Skeletal muscle satellite cell (primary cell): ENCODE results near the gene NEK2.
"Not testable (repeated sequence)": the region's sequence is repeated elsewhere in the genome, so short reads cannot be mapped to it uniquely, and the experiment has no call there.

Experiments
- H3K27me3 ChIP-seq: 2 replicates; pipeline ENCODE4 v1.7.0; 2013; ENCODE audit warnings: low read length; ENCODE audit not compliant: control insufficient read depth, insufficient read depth
- H3K36me3 ChIP-seq: 2 replicates; pipeline ENCODE4 v1.7.0; 2013; ENCODE audit warnings: mild to moderate bottlenecking, control low read depth, low read length; ENCODE audit not compliant: insufficient read depth
- H3K4me1 ChIP-seq: 2 replicates; pipeline ENCODE4 v1.7.0; 2013; ENCODE audit warnings: low read length; ENCODE audit not compliant: control insufficient read depth, insufficient read depth
- H3K4me2 ChIP-seq: 2 replicates; pipeline ENCODE4 v1.7.0; 2013; ENCODE audit warnings: mild to moderate bottlenecking, low read length
- H3K4me3 ChIP-seq: 2 replicates; pipeline ENCODE4 v1.7.0; 2013; ENCODE audit warnings: low read length
- H3K9ac ChIP-seq: 2 replicates; pipeline ENCODE4 v1.7.0; 2013; ENCODE audit warnings: mild to moderate bottlenecking, low read depth, low read length, moderate library complexity
- H3K9me3 ChIP-seq: replicated peaks from 2 replicates; pipeline ENCODE4 v1.7.0; 2013; ENCODE audit warnings: mild to moderate bottlenecking, control low read depth, low read length

The NEK2 gene

GRCh38 chr1:211645601-211646000, 29.8 kb downstream of the NEK2 start:
- H3K4me3 ChIP-seq, H3K36me3 ChIP-seq, H3K27me3 ChIP-seq, H3K4me2 ChIP-seq, H3K9me3 ChIP-seq, H3K9ac ChIP-seq: not testable (repeated sequence)
- H3K4me1 ChIP-seq, result peaks cover 11% of the 10 kb centered on the region

GRCh38 chr1:211644653-211645052, 30.8 kb downstream of the NEK2 start:
- Histone ChIP-seq H3K4me3 (no peak overlapping the region), H3K9ac (no peak overlapping the region), H3K4me1 (peaks cover 18% of the 10 kb centered on the region), H3K4me2 (no peak overlapping the region), H3K27me3 (no peaks in the 10 kb centered on the region), H3K36me3 (no peaks in the 10 kb centered on the region), H3K9me3 (no peaks in the 10 kb centered on the region)

DNA sequence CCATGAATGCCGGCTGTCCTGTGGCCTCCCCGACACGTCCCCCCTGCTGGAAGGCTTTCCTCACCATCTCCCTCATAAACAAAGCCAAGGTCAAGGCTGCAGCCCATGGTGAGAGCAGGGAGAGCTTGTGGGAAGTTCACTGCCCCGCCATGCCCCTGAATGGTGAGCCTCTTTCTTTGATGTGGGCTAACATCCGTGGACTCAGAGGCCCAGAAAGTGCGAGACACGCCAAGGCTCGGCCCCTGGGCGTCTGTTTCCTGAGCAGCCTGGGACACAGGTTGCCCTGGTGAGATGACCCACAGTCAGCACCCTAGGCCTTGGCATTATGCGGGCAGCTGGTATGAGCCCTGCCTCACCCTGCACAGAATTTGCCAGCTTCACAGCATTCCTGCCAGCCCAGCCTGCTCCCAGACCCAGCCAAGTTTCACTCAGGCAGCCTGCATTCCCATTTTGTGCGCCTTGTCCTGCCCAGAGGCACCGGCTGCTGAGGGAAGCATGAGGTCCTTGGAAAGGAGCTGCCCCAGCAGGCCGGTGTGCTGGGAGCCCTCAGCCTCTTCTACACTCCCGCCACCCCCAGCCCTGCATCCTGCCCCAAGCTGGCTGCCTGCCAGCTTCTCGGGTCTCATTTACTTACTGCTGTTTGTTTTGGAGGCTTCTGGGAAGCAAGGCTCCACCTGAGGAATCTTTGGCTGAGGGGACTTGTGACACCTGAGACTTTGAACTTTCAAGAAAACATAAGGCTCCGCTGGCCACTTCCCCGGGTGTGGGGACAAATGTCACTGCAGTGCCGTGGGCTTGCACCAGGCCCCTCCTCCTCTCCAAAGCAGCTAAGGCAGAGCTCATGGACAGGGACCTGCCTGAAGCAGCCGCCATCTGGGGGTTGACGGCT, 31.9 kb downstream of the NEK2 start:
- Histone ChIP-seq H3K4me1 (peaks cover 28% of the 10 kb centered on the region), H3K4me3 (no peak overlapping the region), H3K9me3 (no peaks in the 10 kb centered on the region), H3K9ac (peak overlapping the region; percentile 31), H3K27me3 (no peaks in the 10 kb centered on the region), H3K4me2 (peak overlapping the region; percentile 7), H3K36me3 (no peaks in the 10 kb centered on the region)

GRCh38 chr1:211642870-211643269, 32.6 kb downstream of the NEK2 start:
- Histone ChIP-seq H3K27me3 (no peaks in the 10 kb centered on the region), H3K9ac (peak overlapping the region; percentile 31), H3K4me2 (no peak overlapping the region), H3K9me3 (no peaks in the 10 kb centered on the region), H3K36me3 (no peaks in the 10 kb centered on the region), H3K4me3 (no peak overlapping the region), H3K4me1 (peaks cover 31% of the 10 kb centered on the region)

DNA sequence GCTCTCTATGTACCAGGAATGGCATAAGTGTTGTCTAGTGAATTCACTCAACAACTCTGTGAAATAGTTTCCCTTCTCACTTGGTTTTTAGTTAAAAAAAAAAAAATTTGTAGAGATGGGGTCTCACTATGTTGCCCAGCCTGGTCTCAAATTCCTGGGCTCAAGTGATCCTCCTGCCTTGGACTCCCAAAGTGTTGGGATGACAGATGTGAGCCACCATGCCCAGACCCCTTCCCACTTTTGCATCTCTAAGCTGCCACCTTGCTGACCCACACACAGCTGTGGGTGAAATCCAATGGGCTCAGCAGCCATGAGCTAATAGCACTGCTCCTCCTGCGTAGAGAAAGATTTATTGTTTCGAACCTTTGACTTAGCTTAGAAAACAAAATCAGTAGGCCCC, 33.5 kb downstream of the NEK2 start:
- H3K4me2 ChIP-seq, result no peak overlapping the region
- peaks cover 31% of the 10 kb centered on the region for H3K4me1 ChIP-seq
- no peak overlapping the region for H3K9ac ChIP-seq
- H3K36me3 ChIP-seq, result no peaks in the 10 kb centered on the region
- no peaks in the 10 kb centered on the region for H3K27me3 ChIP-seq
- no peaks in the 10 kb centered on the region for H3K9me3 ChIP-seq
- no peak overlapping the region for H3K4me3 ChIP-seq

- H3K36me3 ChIP-seq, result no peaks in the 10 kb centered on the region
- no peaks in the 10 kb centered on the region for H3K9me3 ChIP-seq
- peaks cover 35% of the 10 kb centered on the region for H3K4me1 ChIP-seq
- H3K4me3 ChIP-seq, result no peak overlapping the region
- no peak overlapping the region for H3K9ac ChIP-seq
- H3K27me3 ChIP-seq, result no peaks in the 10 kb centered on the region
- H3K4me2 ChIP-seq, result no peak overlapping the region
Measured at GRCh38 chr1:211641044-211641800, 34.2 kb downstream of the NEK2 start.

DNA sequence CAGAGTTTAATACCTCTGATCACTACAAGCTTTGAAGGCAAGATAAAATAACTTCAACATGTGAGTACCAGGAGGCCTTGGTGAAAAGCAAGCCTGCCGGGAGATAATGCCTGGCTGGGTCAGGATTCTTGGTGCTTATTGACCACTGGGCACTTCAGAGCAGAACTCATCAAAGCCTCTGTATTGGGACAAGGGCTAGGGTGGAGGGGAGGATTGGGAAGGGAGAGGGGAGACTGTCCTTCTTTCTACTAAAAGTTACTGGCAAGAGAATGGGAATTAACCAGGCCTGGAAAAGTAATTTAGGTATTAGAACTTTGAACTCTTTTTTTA, 35.2 kb downstream of the NEK2 start:
- no peaks in the 10 kb centered on the region for H3K9me3 ChIP-seq
- no peaks in the 10 kb centered on the region for H3K36me3 ChIP-seq
- H3K9ac ChIP-seq, result peak overlapping the region; percentile 8
- peaks cover 39% of the 10 kb centered on the region for H3K4me1 ChIP-seq
- no peak overlapping the region for H3K4me3 ChIP-seq
- no peaks in the 10 kb centered on the region for H3K27me3 ChIP-seq
- H3K4me2 ChIP-seq, result peak overlapping the region; percentile 63

- no peak overlapping the region for H3K4me3 ChIP-seq
Measured at GRCh38 chr1:211639475-211640300, 35.7 kb downstream of the NEK2 start.

GRCh38 chr1:211638689-211639101, 36.7 kb downstream of the NEK2 start:
- Histone ChIP-seq H3K4me1 (peaks cover 34% of the 10 kb centered on the region), H3K4me2 (no peak overlapping the region), H3K4me3 (no peak overlapping the region), H3K9ac (no peak overlapping the region), H3K27me3 (no peaks in the 10 kb centered on the region), H3K9me3 (no peaks in the 10 kb centered on the region), H3K36me3 (no peaks in the 10 kb centered on the region)

More at GRCh38 chr1:211639475-211640300, 35.7 kb downstream of the NEK2 start:
- Histone ChIP-seq H3K4me2 (peak overlapping the region; percentile 63), H3K9me3 (no peaks in the 10 kb centered on the region), H3K27me3 (no peaks in the 10 kb centered on the region), H3K4me1 (peaks cover 39% of the 10 kb centered on the region), H3K9ac (peak overlapping the region; percentile 8), H3K36me3 (no peaks in the 10 kb centered on the region)

GRCh38 chr1:211638246-211638645, 37.2 kb downstream of the NEK2 start:
- no peaks in the 10 kb centered on the region for H3K9me3 ChIP-seq
- no peak overlapping the region for H3K4me3 ChIP-seq
- H3K27me3 ChIP-seq, result no peaks in the 10 kb centered on the region
- H3K4me1 ChIP-seq, result peaks cover 33% of the 10 kb centered on the region
- H3K9ac ChIP-seq, result no peak overlapping the region
- H3K36me3 ChIP-seq, result no peaks in the 10 kb centered on the region
- H3K4me2 ChIP-seq, result no peak overlapping the region

DNA sequence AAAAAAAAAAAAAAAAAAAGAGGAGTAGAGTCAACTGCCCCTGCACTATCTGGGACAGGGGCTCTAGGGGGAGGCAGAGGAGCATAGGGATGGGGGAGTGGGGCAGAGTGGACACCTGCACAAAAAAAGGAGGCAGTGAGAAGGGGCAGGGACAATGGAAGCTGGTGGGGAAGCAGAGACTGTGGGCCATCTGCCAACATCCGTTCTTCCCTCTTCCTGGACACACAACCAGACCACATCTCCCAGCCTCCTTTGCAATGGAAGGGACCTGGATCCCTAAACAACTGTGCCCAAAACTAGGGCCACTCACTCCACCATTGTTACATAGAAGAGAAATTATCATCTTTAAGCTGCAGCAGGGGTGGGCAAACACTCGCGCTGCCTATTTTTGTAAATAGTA, 38.4 kb downstream of the NEK2 start:
- H3K36me3 ChIP-seq, result no peaks in the 10 kb centered on the region
- no peak overlapping the region for H3K9ac ChIP-seq
- H3K4me3 ChIP-seq, result no peak overlapping the region
- H3K4me2 ChIP-seq, result no peak overlapping the region
- H3K4me1 ChIP-seq, result peaks cover 43% of the 10 kb centered on the region
- no peaks in the 10 kb centered on the region for H3K27me3 ChIP-seq
- no peaks in the 10 kb centered on the region for H3K9me3 ChIP-seq
